ENCODE data around the gene HACD1. TPM values are rescaled to one million over a fixed set of nuclear protein-coding genes. Genes with fewer than 3 reads are reported as not detected.

Gene HACD1
- total and polyA plus RNA-seq, 2 donors (not counting 3 experiments of a cell fraction or from before 2014, with no cell fraction given) = 17.4 to 25.2 TPM

- H3K9ac ChIP-seq (replicated peaks; ENCODE audit: extremely low read depth, insufficient read depth, low read length) = no peak overlapping the region
- H3K27me3 ChIP-seq (ENCODE audit: control insufficient read depth in 2 of 2, insufficient read depth in 2 of 2, low read length in 2 of 2) = no peaks in the 10 kb centered on the region
- H4K20me1 ChIP-seq (replicated peaks; ENCODE audit: control insufficient read depth, extremely low read depth, insufficient read depth, low read length) = no peaks in the 10 kb centered on the region
- intact Hi-C loops (cut with micrococcal nuclease) (no loop called here), dilution Hi-C loops (cut with MboI; ENCODE audit: extremely low pct_ligation_motif_present, low sequenced_read_pairs) (no loop called here)
- FAIRE-seq (no peak), DNase-seq (ENCODE audit: low read depth, low spot score) (no peak)
- POLR2A ChIA-PET = no interaction called here
- peaks cover 6% of the 10 kb centered on the region for H3K4me1 ChIP-seq (ENCODE audit: control insufficient read depth, extremely low read depth, insufficient read depth, low read length)
- no peak overlapping the region for H3K27ac ChIP-seq (ENCODE audit: insufficient read depth, low read depth, low read length)
- no peaks in the 10 kb centered on the region for H3K36me3 ChIP-seq (ENCODE audit: control insufficient read depth in 2 of 2, extremely low read depth in 1 of 2, insufficient read depth in 2 of 2, low read length in 2 of 2)
- no peaks in the 10 kb centered on the region for H3K79me2 ChIP-seq (ENCODE audit: control insufficient read depth, insufficient read depth, low read length)
- H3K9me3 ChIP-seq (replicated peaks; ENCODE audit: control insufficient read depth, insufficient read depth, low read length) = no peaks in the 10 kb centered on the region
- no peaks in the 10 kb centered on the region for H3K9me1 ChIP-seq (replicated peaks; ENCODE audit: control insufficient read depth, extremely low read depth, insufficient read depth, low read length)
- no peak overlapping the region for H3K4me3 ChIP-seq (replicated peaks in 1 of 3; ENCODE audit: insufficient read depth in 1 of 3, low read depth in 1 of 3, low read length in 3 of 3)
- CTCF ChIA-PET = interaction anchor here (0.6 to 4.0 kb wide), 4 partner anchors 260 to 607 kb away, joined by 3 to 46 read pairs (median 8); no protein-coding TSS in a partner anchor
- H2AFZ ChIP-seq (ENCODE audit: low read depth, low read length) = no peak overlapping the region
- H3K4me2 ChIP-seq (ENCODE audit: insufficient read depth, low read length) = no peak overlapping the region
- no TSS peak for BruUV-seq (replicated peaks)
- TF ChIP-seq MAX (IDR thresholded peaks at IDR 0.05; ENCODE audit: insufficient read depth, insufficient read length) (no peak), CTCF (IDR thresholded peaks at IDR 0.05; ENCODE audit: extremely low read depth in 1 of 2, insufficient read depth in 1 of 2, low read depth in 1 of 2, low read length in 2 of 2) (no peak), POLR2AphosphoS5 (IDR thresholded peaks at IDR 0.05; ENCODE audit: insufficient read depth, low read depth, low read length) (no peak), GATA2 (IDR thresholded peaks at IDR 0.05; ENCODE audit: insufficient read depth, insufficient read length, low read depth, low read length) (no peak), FOS (IDR thresholded peaks at IDR 0.05; ENCODE audit: borderline replicate concordance, insufficient read depth, low read length) (no peak), POLR2A (IDR thresholded peaks at IDR 0.05; ENCODE audit: low read depth, low read length) (no peak), MYC (IDR thresholded peaks at IDR 0.05; ENCODE audit: low read depth, low read length) (no peak), JUN (IDR thresholded peaks at IDR 0.05; ENCODE audit: borderline replicate concordance, insufficient read depth, insufficient read length, low read depth) (no peak), EZH2 (IDR thresholded peaks at IDR 0.05; ENCODE audit: borderline replicate concordance, low read depth, low read length, severe bottlenecking) (no peak)
Observed at GRCh38 chr10:17609523-17610079, 7.6 kb downstream of the HACD1 start.

Data from endothelial cell of umbilical vein (primary cell).